Measurements from ENCODE around the gene ZIC5. TPM values are rescaled to one million over a fixed set of nuclear protein-coding genes. Genes with fewer than 3 reads are reported as not detected.

The ZIC5 gene
- total RNA-seq, 1 donor from 2014 or later, result not detected

DNA sequence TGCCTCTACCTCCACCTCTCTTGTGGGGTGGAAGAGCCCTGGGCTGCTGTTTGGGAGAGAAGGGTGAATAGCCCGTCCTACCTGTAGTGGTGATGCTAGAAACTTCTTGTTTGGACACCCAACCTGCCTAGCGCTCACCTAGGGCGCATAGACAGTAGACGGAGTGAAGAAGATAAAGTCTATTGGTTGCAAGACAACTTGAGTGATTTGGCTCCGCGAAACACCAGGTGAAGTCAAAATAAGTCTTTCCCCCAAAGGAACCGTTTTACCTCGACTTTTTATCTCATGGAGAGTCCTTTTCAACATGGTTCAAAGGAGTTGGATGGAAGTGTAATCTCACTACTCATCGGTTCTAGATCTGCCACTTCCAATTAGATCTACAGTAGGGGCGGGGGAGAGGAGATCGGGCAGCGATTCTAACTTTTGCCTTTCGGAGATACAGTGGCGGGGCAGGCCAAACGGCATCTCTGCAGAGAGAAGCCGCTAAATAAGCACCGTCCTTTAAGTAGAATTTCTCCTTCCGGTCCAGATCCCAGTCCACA lies 694 bp upstream of the ZIC5 start:
- H3K4me1 ChIP-seq, result peaks cover 34% of the 10 kb centered on the region
- H3K9me3 ChIP-seq, result no peaks in the 10 kb centered on the region
- no peaks in the 10 kb centered on the region for H3K36me3 ChIP-seq
- DNase-seq, result no peak
- no peak overlapping the region for H3K4me3 ChIP-seq
- TF ChIP-seq, protein P1, sequence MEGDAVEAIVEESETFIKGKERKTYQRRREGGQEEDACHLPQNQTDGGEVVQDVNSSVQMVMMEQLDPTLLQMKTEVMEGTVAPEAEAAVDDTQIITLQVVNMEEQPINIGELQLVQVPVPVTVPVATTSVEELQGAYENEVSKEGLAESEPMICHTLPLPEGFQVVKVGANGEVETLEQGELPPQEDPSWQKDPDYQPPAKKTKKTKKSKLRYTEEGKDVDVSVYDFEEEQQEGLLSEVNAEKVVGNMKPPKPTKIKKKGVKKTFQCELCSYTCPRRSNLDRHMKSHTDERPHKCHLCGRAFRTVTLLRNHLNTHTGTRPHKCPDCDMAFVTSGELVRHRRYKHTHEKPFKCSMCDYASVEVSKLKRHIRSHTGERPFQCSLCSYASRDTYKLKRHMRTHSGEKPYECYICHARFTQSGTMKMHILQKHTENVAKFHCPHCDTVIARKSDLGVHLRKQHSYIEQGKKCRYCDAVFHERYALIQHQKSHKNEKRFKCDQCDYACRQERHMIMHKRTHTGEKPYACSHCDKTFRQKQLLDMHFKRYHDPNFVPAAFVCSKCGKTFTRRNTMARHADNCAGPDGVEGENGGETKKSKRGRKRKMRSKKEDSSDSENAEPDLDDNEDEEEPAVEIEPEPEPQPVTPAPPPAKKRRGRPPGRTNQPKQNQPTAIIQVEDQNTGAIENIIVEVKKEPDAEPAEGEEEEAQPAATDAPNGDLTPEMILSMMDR (IDR thresholded peaks at IDR 0.05), result no peak
- ATAC-seq, result no peak
- H3K27ac ChIP-seq, result no peak overlapping the region
- H3K27me3 ChIP-seq (ENCODE audit: low read depth), result peaks cover 96% of the 10 kb centered on the region
- intact Hi-C loops (cut with DNase I), result no loop called here

DNA sequence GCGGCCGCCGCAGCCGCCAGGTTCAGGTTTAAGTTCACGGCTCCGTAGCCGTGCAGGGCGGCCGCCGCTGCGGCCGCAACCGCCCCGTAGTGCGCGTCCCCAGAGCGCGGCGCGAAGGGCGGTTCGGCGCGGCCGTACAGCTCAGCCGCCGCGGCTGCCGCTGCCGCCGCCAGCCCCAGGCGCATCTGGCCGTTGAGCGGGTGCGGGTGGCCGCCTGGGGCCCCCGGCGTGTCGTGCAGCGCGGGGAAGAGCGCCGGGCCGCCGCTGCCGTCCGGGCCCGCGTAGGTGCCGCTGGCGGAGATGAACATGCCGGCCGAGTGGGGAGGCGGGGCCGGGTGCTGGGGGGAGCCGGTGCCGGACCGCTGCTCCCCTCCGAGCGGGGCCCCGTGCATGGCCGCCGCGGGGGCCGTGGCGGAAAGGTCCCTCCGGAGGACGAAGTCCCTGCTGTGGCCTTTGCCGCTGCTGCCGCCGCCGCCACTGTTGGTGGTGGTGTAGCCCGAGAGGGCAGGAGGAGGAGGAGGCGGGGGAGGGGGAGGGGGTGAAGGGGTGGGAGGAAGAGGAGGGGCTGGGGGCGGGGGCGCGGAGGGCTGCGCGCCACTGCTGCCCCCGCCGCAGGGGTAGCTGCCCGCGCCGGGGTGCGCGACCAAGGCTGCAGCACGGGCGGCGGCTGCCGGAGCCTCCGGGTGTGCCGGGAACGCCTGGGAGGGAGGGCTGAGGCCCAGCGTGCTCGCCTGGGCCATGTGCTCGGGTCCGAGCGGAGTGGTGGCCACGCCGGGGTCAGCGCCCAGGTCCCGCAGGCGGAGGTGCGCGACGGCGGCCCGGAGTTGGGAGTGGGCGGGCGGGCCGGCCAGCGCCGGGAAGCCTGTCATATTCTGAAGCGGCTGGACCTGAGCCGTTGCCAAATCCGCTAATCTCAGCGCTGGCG lies 654 bp downstream of the ZIC5 start:
- TF ChIP-seq, protein P1 (IDR thresholded peaks at IDR 0.05), result no peak
- H3K27me3 ChIP-seq (ENCODE audit: low read depth), result peaks cover 96% of the 10 kb centered on the region
- intact Hi-C loops (cut with DNase I), result no loop called here
- DNase-seq (no peak), ATAC-seq (no peak)
- no peaks in the 10 kb centered on the region for H3K9me3 ChIP-seq
- H3K36me3 ChIP-seq, result no peaks in the 10 kb centered on the region
- no peak overlapping the region for H3K27ac ChIP-seq
- H3K4me3 ChIP-seq, result peak overlapping the region; percentile 19
- peaks cover 34% of the 10 kb centered on the region for H3K4me1 ChIP-seq

DNA sequence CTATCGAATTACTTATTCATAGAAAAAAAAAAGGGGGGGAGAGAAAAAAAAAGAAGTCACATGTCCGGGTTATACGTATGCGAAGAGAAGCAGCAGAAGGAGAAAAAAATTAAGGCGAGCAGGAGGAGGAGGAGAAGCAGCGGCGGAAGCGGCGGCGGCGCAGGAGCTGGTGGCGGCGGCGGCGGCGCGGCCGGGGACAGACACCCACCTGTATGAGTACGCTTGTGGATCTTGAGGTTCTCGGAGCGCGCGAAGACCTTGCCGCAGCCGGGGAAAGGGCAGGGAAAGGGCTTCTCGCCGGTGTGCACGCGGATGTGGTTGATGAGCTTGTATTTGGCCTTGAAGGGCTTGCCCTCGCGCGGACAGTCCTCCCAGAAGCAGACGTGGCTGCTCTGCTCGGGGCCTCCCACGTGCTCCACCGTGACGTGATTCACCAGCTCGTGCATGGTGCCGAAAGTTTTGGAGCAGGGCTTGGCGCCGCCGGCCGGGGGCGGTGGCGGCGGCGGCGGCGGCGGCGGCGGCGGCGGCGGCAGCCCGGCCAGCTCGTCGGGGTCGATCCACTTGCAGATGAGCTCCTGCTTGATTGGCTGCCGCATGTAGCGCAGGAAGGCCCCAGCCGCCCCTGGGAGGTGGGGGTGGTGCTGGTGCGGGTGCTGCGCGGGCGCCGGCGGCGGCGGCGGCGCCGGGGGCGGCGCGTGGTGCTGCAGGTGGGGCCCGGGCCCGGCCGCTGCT lies 1.5 kb downstream of the ZIC5 start:
- H3K4me3 ChIP-seq, result peak overlapping the region; percentile 22
- no peak for ATAC-seq
- intact Hi-C loops (cut with DNase I), result no loop called here
- H3K9me3 ChIP-seq, result no peaks in the 10 kb centered on the region
- H3K27me3 ChIP-seq (ENCODE audit: low read depth), result peaks cover 96% of the 10 kb centered on the region
- no peaks in the 10 kb centered on the region for H3K36me3 ChIP-seq
- no peak overlapping the region for H3K27ac ChIP-seq
- no peak for DNase-seq
- TF ChIP-seq, protein P1 (IDR thresholded peaks at IDR 0.05), result no peak
- peaks cover 34% of the 10 kb centered on the region for H3K4me1 ChIP-seq

DNA sequence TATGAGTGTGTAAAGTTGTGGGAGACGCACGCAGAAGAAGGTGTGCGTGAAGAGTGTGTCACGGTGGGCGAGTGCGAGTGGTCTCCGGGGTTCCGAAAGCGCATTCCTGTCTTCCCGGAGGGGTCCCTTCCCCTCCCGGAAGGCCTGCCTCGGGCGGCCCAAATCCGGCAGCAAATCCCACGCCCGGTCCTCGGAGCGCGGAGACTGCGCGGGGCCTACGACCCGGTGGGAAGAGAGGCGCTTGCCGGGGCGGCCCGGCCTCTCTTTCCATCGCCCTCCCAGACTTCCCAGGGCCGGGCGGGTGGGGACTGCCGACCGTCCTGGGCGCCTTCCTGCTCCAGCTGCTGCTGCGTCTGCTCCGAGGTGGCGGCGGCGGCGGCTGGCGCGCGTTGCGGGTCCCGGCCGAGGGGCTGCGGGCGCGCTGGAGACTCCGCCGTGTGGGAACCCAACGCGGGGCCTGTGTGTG lies 2.1 kb downstream of the ZIC5 start:
- Histone ChIP-seq H3K4me3 (peak overlapping the region; percentile 22), H3K27me3 (ENCODE audit: low read depth) (peaks cover 96% of the 10 kb centered on the region), H3K27ac (no peak overlapping the region), H3K9me3 (no peaks in the 10 kb centered on the region), H3K36me3 (no peaks in the 10 kb centered on the region), H3K4me1 (peaks cover 34% of the 10 kb centered on the region)
- TF ChIP-seq, protein P1 (IDR thresholded peaks at IDR 0.05), result no peak
- DNase-seq (no peak), ATAC-seq (no peak)
- intact Hi-C loops (cut with DNase I), result no loop called here

Data from lower lobe of right lung (tissue), 2 donors.